HG03571 (cell line): ENCODE results near the gene ZFHX3.

Experiments
- ATAC-seq: cut with Tn5 transposase; IDR thresholded peaks from one replicate; pipeline ENCODE4 v1.9.1; 2021; ENCODE audit not compliant: unreplicated experiment

ZFHX3 gene

DNA sequence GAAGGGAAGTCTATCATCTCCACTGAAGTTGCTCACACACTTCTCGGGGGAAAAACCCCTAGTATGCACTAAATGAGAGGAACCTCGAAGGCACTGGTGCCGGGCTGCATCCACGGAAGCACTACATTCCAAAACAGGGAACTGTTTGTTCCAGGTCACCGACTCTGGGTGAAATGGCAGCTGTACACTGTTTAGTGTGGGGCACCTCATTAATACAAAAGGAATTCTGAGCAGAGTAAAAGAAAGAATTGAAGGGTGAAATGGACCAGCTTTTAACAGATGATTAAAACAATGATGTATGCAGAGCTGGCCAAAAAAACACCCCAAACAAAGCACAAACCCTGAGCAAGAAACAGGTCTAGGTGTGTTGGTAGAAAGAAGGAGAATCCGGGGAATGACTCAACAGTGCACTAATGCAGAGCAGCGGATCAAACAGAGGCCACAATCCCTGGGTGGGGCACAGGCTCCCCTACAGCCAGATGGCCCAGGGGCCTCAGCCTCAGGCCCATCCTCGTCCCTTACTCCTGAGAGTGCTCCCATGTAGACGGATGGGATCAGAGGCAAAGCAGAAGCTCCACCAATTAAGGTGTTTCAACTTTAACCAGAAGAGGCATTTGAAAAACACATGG, 161.5 kb downstream of the ZFHX3 start:
- no peak for ATAC-seq

DNA sequence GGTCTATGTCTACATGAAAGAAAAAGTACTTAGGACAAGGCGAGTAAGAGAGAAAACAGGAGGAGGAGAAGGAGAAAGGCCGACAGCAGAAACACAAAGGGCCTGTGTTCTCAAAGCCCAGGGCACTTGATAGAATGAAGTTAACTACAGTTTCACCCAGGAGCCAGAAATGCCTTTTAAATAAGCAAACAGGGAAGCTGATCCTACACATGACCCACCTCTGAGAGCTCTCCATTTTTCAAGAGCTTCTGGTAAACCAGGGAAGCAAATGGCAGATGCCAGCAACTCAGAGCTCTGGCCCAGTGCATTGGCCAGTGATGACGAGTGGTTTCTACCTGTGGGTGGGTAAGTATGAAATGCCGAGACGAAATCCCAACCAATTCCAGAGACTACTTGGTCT, 163.4 kb downstream of the ZFHX3 start:
- ATAC-seq: no peak

- no peak for ATAC-seq
These were observed 163.9 kb downstream of the ZFHX3 start for GRCh38 chr16:72884037-72884436.

DNA sequence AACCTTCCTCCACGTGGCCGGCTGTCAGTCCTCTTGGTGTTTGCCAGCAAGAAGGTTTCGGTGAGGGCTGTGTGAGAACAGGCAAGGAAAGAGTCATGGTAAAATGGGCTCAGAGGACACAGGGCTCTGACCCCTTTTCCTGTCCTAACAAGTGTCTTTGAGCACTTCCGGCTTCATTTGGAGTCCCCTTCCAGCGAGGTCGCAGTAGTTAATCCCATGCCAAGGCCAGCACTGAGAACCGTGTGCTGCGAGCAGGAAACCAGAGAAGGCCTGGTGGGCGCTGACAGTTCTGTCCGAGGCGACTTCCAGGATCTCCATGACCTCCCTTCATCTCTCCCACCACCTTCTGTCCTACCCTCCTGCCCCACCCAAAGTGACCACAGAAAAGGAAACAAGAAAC, 168.1 kb downstream of the ZFHX3 start:
- no peak for ATAC-seq

GRCh38 chr16:72878301-72879269, 169.3 kb downstream of the ZFHX3 start:
- ATAC-seq: no peak

GRCh38 chr16:72877374-72878028, 170.4 kb downstream of the ZFHX3 start:
- no peak for ATAC-seq

GRCh38 chr16:72876981-72877373, 171.0 kb downstream of the ZFHX3 start:
- no peak for ATAC-seq

GRCh38 chr16:72876221-72876620, 171.7 kb downstream of the ZFHX3 start:
- ATAC-seq: no peak

DNA sequence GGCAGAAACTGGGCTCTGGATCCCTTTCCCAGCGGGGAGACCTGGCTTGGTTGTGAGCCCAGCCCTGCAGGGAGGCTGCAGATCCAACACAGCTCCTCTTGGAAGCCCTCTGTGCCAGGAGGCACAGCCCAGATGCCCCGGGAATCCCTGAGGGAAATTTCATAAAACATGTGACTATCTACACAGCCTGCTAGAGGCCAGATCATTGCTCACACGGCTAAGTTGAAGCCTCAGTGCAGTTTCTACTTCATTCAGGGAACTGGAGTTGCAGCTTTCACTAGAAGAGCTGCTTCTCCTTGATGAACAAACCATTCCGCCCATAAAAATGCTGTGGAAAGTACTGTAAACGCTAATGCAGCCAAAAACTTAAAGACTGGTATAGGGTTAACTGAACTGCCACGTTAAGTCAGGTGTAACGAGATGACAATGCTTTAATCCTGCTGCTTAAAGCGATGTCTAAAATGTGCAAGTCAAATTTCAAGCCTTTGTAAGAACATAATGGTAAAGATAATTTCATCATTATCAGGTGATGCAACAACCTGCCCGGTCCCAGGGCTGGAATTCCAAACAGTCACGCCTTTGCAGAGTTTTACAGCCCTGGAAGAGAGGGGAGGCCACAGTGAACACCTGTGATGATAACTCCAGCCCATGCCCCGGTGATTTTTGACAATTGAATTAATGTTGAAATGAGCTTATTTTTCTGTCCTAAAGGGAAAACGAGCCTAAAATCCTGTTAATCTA, 172.5 kb downstream of the ZFHX3 start:
- no peak for ATAC-seq

DNA sequence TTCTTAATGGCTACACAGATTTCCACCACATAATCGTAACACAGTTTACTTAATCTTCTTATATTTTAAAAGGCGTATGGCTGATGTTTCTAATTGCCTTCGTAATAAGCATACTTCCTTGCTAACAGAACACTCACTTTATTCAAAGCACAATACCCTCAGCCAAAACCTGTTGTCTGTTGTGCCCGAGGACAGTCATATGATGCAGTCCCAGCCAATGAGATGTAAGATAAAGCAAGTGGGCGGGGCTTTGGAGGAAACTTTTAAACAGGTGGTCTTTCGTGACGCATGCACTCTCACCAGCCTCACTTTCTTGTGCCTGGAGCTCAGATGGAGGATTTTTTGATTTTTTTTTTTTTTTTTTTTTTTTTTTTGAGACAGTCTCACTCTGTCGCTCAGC, 174.1 kb downstream of the ZFHX3 start:
- no peak for ATAC-seq

DNA sequence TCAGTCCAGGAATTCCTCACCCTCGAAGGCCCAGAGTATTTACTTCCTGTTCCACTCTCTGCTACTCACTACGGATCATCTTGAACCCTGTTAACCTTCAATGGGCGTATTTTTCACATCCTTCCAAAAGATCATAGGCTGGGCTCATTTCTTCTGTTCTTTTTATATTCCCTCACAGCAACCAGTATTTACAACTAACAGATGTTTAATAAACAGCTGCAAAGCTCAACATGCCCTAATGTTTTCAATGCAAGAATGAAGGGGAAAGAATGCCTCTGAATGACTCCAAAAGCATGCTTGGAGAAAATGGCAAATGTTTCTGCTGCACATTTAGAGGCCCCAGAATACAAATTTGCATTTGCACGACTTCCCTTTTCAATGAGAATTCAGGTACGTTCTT, 174.9 kb downstream of the ZFHX3 start:
- no peak for ATAC-seq

- no peak for ATAC-seq
These were observed 182.1 kb downstream of the ZFHX3 start for GRCh38 chr16:72865835-72866234.

DNA sequence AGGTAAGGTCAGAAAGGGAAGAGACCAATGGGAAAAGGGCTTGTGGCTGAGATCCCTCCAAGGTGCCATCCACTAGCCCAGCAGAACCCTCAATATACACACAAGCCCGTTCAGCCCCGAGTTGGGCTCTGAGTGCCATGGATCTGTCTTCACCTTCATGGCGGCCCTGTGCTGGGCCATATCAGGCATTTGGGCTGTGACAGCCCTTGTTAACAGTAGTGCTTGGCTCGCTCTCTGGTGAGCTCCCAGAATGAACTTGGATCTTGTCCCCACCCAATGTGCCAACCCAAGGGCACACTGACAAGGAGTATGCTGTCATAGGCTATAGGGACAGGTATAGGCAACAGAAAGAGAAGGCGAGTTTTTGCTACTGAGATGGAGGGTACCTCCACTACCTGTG, 182.7 kb downstream of the ZFHX3 start:
- ATAC-seq: no peak

DNA sequence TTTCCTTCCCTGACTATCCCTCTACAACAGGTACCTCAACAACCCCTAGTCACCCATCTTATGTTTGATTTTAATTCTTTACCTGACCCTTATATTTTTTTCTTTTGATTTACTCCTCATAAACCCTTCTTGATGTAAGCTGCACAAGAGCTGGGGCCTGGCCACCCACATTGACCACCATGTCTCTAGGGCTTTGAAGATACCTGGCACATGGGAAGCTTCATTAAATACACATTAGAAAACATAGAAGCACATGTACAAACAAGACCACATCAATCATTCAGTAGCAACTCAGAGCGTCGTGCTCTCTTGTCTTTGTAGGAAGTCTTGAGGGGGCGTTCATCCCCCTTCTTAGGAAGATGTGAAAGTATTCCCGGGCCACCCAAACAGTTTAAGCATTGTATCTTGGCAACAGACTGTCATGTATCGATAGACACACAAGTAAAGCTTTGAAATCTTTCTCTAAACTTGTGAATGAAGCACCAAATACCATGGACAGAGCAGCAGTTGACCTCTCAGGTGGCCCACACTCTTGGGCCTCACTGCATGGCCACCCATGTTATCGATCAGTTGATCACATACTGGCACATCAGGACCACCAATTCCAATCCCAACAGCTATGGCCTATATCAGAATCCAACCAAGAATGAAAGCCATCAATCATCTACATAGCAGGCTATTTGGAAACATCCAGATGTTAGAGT, 183.6 kb downstream of the ZFHX3 start:
- ATAC-seq: no peak

GRCh38 chr16:72862090-72862489, 185.8 kb downstream of the ZFHX3 start:
- ATAC-seq: no peak

- ATAC-seq: no peak
These were observed 187.0 kb downstream of the ZFHX3 start for GRCh38 chr16:72860726-72861562.

GRCh38 chr16:72859581-72859980, 188.3 kb downstream of the ZFHX3 start:
- ATAC-seq: no peak

DNA sequence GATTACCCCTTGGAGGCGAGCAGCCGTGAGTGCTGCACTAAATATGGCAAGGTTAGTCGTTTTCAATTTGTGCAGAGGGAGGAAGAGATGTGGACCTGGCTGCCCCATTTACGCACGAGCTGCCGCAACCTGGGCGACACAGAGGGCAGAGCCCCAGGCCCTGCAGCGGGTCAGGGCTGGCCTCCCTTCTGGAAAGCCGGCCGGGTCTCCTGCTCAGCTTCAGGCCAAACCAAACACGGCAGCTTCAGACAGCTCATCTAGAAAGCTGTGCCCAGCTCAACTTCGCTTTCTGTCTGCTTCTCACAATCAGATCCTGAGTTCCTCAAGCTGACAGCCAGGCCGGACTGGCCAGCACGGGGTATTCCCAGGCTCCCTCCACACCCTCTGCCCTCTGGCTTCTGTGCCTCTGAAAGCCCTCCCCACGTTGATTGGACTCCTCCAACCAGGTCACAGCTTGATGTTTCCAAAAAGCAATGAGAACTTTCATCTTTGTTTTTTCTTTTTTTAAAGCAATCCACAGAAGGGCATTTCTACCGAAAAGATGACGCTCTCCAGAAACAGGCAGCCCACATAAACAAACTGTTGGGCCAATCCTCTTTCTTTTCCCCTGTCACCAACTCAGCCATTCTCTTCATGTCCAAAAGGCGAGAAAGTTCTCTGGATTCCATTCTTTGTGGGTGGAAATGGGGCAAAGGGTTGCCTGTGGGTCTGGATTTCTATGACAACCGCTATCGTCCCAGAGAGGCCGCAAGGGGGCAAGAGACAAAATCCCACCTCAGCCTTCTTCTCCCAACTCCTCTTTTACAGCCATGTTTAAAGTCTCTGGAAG, 189.0 kb downstream of the ZFHX3 start:
- ATAC-seq: no peak
